22Rv1 (cell line): Measurements from ENCODE around the gene TTLL10.

Experiments
- H3K27ac ChIP-seq: fragments of 450-650 bp; 2 replicates; pipeline ENCODE4 v1.5.1; 2017
- CTCF ChIP-seq: fragments of 450-650 bp; IDR thresholded peaks from 2 replicates; pipeline ENCODE4 v1.5.1; 2017; ENCODE audit warnings: mild to moderate bottlenecking
- ZFX ChIP-seq: fragments of 450-650 bp; IDR thresholded peaks from 2 replicates; pipeline ENCODE4 v1.6.1; 2017; ENCODE audit warnings: antibody characterized with exemption, borderline replicate concordance

The TTLL10 gene

GRCh38 chr1:1204425-1204920, 30.8 kb downstream of the TTLL10 start:
- no peak for TF ChIP-seq ZFX
- TF ChIP-seq CTCF: no peak
- no peak overlapping the region for H3K27ac ChIP-seq

GRCh38 chr1:1204998-1205768, 31.5 kb downstream of the TTLL10 start:
- H3K27ac ChIP-seq: no peak overlapping the region
- no peak for TF ChIP-seq ZFX
- no peak for TF ChIP-seq CTCF

- H3K27ac ChIP-seq: peak overlapping the region; percentile 20; the same call in 1 of the 2 replicates
Measured at GRCh38 chr1:1205769-1206375, 32.2 kb downstream of the TTLL10 start.

GRCh38 chr1:1206376-1206965, 32.8 kb downstream of the TTLL10 start, which contains the start of gene TNFRSF18:
Gene TNFRSF18, minus strand, starts transcription at chr1:1206592. Its CDS starts 21 bp downstream, at chr1:1206571.
- no peak for TF ChIP-seq CTCF
- no peak for TF ChIP-seq ZFX
- H3K27ac ChIP-seq: peak within 1 kb of the TSS; percentile 20; the same call in 1 of the 2 replicates

More at GRCh38 chr1:1205769-1206375, 32.2 kb downstream of the TTLL10 start:
- no peak for TF ChIP-seq CTCF

GRCh38 chr1:1206966-1207531, 33.4 kb downstream of the TTLL10 start:
- TF ChIP-seq ZFX (no peak), CTCF (peak; percentile 14; the same call in 1 of the 2 replicates)
- no peak overlapping the region for H3K27ac ChIP-seq

GRCh38 chr1:1207571-1207892, 33.9 kb downstream of the TTLL10 start:
- H3K27ac ChIP-seq: no peak overlapping the region
- TF ChIP-seq ZFX (no peak), CTCF (no peak)
